ENCODE data around the gene ATP8B3.

ATP8B3 gene

GRCh38 chr19:1849886-1850398 is 37.9 kb upstream of the ATP8B3 start:
- DNase-seq, result peak in 2 of 3 donors; percentile 20 to 45

- no peak for DNase-seq
Measured at GRCh38 chr19:1849132-1849474, 37.0 kb upstream of the ATP8B3 start.

- DNase-seq, result peak; percentile 97
Measured at GRCh38 chr19:1848399-1849131, 36.5 kb upstream of the ATP8B3 start, which contains the start of gene REXO1. TSS of gene REXO1 (minus strand) at chr19:1848483. CDS start at chr19:1848358, 125 bp downstream.

- peak; percentile 46 to 68 (median 60) for DNase-seq
Measured at GRCh38 chr19:1847684-1848398, 35.8 kb upstream of the ATP8B3 start.

- peak in 1 of 3 donors; percentile 29 for DNase-seq
Measured at GRCh38 chr19:1847348-1847683, 35.2 kb upstream of the ATP8B3 start.

- DNase-seq, result no peak
Measured at GRCh38 chr19:1846517-1847204, 34.6 kb upstream of the ATP8B3 start.

GRCh38 chr19:1845642-1846041 is 33.6 kb upstream of the ATP8B3 start:
- no peak for DNase-seq

- no peak for DNase-seq
Measured at GRCh38 chr19:1845125-1845515, 33.0 kb upstream of the ATP8B3 start.

- DNase-seq, result no peak
Measured at GRCh38 chr19:1844513-1845124, 32.5 kb upstream of the ATP8B3 start.

- DNase-seq, result no peak
Measured at GRCh38 chr19:1843646-1844394, 31.7 kb upstream of the ATP8B3 start.

- DNase-seq, result no peak
Measured at GRCh38 chr19:1843116-1843515, 31.0 kb upstream of the ATP8B3 start.

- DNase-seq, result no peak
Measured at GRCh38 chr19:1841209-1841924, 29.3 kb upstream of the ATP8B3 start.

GRCh38 chr19:1840541-1841115 is 28.6 kb upstream of the ATP8B3 start:
- DNase-seq, result no peak

- DNase-seq, result peak in 1 of 3 donors; percentile 23
Measured at GRCh38 chr19:1839658-1840540, 27.8 kb upstream of the ATP8B3 start.

GRCh38 chr19:1837625-1838105 is 25.6 kb upstream of the ATP8B3 start:
- DNase-seq, result peak; percentile 49 to 74 (median 66)

GRCh38 chr19:1837222-1837565 is 25.1 kb upstream of the ATP8B3 start:
- DNase-seq, result no peak

GRCh38 chr19:1836458-1837221 is 24.6 kb upstream of the ATP8B3 start:
- DNase-seq, result no peak

GRCh38 chr19:1833540-1833939 is 21.5 kb upstream of the ATP8B3 start:
- no peak for DNase-seq

GRCh38 chr19:1832046-1832663 is 20.1 kb upstream of the ATP8B3 start:
- no peak for DNase-seq

Measured in suppressor macrophage treated with lipopolysaccharide for 1 hour (primary cell).